RWPE2 (cell line): ENCODE data around the gene PRR14L.
"Not testable (repeated sequence)": the region's sequence is repeated elsewhere in the genome, so short reads cannot be mapped to it uniquely, and the experiment has no call there.

Source experiments
- ATAC-seq: fragments of 200-7000 bp; cut with Tn5 transposase; 3 replicates; pipeline ENCODE4 v1.9.1; 2021; ENCODE audit warnings: low read depth
- DNase-seq: peaks from one replicate; pipeline ENCODE4 v3.0.0-alpha.2; 2020; ENCODE audit warnings: low spot score
- H3K27ac ChIP-seq: fragments of 450-650 bp; 2 replicates; pipeline ENCODE4 v1.5.1; 2017; ENCODE audit warnings: mild to moderate bottlenecking; ENCODE audit not compliant: poor library complexity, severe bottlenecking
- H3K27me3 ChIP-seq: fragments of 250-450 bp; sonication (Bioruptor Pico); 2 replicates; pipeline ENCODE4 v1.5.1; 2021; ENCODE audit warnings: mild to moderate bottlenecking, moderate library complexity; ENCODE audit not compliant: insufficient read depth, poor library complexity, severe bottlenecking
- H3K36me3 ChIP-seq: fragments of 250-450 bp; sonication (Bioruptor Pico); 2 replicates; pipeline ENCODE4 v1.5.1; 2020; ENCODE audit warnings: low read depth, mild to moderate bottlenecking, moderate library complexity
- H3K4me1 ChIP-seq: fragments of 250-450 bp; sonication (Bioruptor Pico); 2 replicates; pipeline ENCODE4 v1.5.1; 2021; ENCODE audit warnings: mild to moderate bottlenecking, moderate library complexity; ENCODE audit not compliant: insufficient read depth, poor library complexity, severe bottlenecking
- H3K4me3 ChIP-seq: fragments of 250-450 bp; sonication (Bioruptor Pico); 2 replicates; pipeline ENCODE4 v1.5.1; 2021; ENCODE audit warnings: mild to moderate bottlenecking, moderate library complexity; ENCODE audit not compliant: severe bottlenecking
- H3K9me3 ChIP-seq: fragments of 250-450 bp; sonication (Bioruptor Pico); 2 replicates; pipeline ENCODE4 v1.5.1; 2021; ENCODE audit warnings: mild to moderate bottlenecking, moderate library complexity; ENCODE audit not compliant: severe bottlenecking
- CTCF ChIP-seq: fragments of 450-650 bp; IDR thresholded peaks from one replicate; pipeline ENCODE4 v1.5.1; 2017; ENCODE audit warnings: mild to moderate bottlenecking, moderate library complexity; ENCODE audit not compliant: poor library complexity, severe bottlenecking

Gene PRR14L

GRCh38 chr22:31749636-31750364 is at the start of gene PRR14L:
PRR14L (minus strand) TSS chr22:31750132; CDS start chr22:31738860, 11,272 bp downstream.
- Histone ChIP-seq H3K4me1 (peaks cover 18% of the 10 kb centered on the region), H3K27ac (peak within 1 kb of the TSS; percentile 68), H3K36me3 (peaks cover 22% of the 10 kb centered on the region), H3K4me3 (peak within 1 kb of the TSS; percentile 86), H3K27me3 (no peaks in the 10 kb centered on the region), H3K9me3 (no peaks in the 10 kb centered on the region)
- DNase-seq (peak; percentile 96), ATAC-seq (peak; percentile 73)
- peak; percentile 30 for TF ChIP-seq CTCF

- not testable (repeated sequence) for H3K4me3 ChIP-seq, H3K27me3 ChIP-seq, H3K9me3 ChIP-seq, ATAC-seq, H3K4me1 ChIP-seq, DNase-seq
- peaks cover 46% of the 10 kb centered on the region for H3K36me3 ChIP-seq
- H3K27ac ChIP-seq = peak overlapping the region; percentile 72
Observed at GRCh38 chr22:31799358-31799757, 49.4 kb upstream of the PRR14L start.

GRCh38 chr22:31790240-31790639 is 40.3 kb upstream of the PRR14L start:
- no peak for ATAC-seq
- peaks cover 22% of the 10 kb centered on the region for H3K36me3 ChIP-seq
- TF ChIP-seq CTCF = no peak
- H3K9me3 ChIP-seq = no peaks in the 10 kb centered on the region
- no peaks in the 10 kb centered on the region for H3K27me3 ChIP-seq
- no peak for DNase-seq
- H3K4me3 ChIP-seq = no peak overlapping the region
- peaks cover 6% of the 10 kb centered on the region for H3K4me1 ChIP-seq
- H3K27ac ChIP-seq = no peak overlapping the region

GRCh38 chr22:31789803-31790202 is 39.9 kb upstream of the PRR14L start:
- no peak for TF ChIP-seq CTCF
- peaks cover 6% of the 10 kb centered on the region for H3K4me1 ChIP-seq
- H3K4me3 ChIP-seq = no peak overlapping the region
- no peaks in the 10 kb centered on the region for H3K9me3 ChIP-seq
- H3K36me3 ChIP-seq = peaks cover 27% of the 10 kb centered on the region
- ATAC-seq (no peak), DNase-seq (no peak)
- no peak overlapping the region for H3K27ac ChIP-seq
- H3K27me3 ChIP-seq = no peaks in the 10 kb centered on the region

- ATAC-seq (peak; percentile 35; the same call in 2 of the 3 replicates), DNase-seq (no peak)
- Histone ChIP-seq H3K4me1 (no peaks in the 10 kb centered on the region), H3K27me3 (no peaks in the 10 kb centered on the region), H3K27ac (no peak overlapping the region), H3K9me3 (no peaks in the 10 kb centered on the region), H3K4me3 (no peak overlapping the region), H3K36me3 (peaks cover 40% of the 10 kb centered on the region)
- TF ChIP-seq CTCF = no peak
Observed at GRCh38 chr22:31776231-31776630, 26.3 kb upstream of the PRR14L start.
